ENCODE measurements around the gene ANKRD65. TPM values are rescaled to one million over a fixed set of nuclear protein-coding genes. Genes with fewer than 3 reads are reported as not detected.

ANKRD65 gene
- total and polyA plus RNA-seq, 2 experiments from 2014 or later = 0.32 to 0.60 TPM

DNA sequence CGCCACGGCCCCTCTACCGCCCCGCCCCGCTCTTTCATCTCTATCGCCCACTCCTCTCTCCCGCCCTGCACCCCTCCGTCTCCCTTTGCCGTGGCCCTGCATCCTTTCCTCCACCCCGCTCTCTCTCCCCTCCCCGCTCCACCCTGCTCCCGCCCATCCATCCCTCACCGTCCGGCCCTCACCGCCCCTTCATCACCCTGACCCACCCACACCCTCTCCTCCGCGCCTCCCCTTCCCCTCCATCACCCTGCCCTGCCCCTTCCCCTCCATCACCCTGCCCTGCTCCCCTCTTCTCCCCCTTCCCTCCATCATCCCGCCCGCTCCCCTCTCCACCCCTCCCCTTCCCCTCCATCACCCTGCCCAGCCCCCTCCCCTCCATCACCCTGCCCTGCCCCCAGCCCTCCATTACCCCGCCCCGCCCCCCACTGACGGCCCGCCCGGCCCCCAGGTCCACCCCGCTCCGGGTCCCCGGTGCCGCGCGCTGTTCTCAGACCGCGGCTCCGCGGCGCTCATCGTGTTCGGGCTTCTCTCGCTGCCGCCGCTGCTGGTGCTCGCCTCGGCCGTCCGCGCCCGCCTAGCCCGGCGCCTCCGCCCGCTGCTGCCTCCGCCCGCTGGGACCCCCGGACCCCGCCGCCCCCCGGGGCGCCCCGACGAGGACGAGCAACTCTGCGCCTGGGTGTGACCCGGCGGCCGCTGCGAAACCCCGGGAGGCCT, 6.2 kb upstream of the ANKRD65 start:
- TF ChIP-seq, protein P1, sequence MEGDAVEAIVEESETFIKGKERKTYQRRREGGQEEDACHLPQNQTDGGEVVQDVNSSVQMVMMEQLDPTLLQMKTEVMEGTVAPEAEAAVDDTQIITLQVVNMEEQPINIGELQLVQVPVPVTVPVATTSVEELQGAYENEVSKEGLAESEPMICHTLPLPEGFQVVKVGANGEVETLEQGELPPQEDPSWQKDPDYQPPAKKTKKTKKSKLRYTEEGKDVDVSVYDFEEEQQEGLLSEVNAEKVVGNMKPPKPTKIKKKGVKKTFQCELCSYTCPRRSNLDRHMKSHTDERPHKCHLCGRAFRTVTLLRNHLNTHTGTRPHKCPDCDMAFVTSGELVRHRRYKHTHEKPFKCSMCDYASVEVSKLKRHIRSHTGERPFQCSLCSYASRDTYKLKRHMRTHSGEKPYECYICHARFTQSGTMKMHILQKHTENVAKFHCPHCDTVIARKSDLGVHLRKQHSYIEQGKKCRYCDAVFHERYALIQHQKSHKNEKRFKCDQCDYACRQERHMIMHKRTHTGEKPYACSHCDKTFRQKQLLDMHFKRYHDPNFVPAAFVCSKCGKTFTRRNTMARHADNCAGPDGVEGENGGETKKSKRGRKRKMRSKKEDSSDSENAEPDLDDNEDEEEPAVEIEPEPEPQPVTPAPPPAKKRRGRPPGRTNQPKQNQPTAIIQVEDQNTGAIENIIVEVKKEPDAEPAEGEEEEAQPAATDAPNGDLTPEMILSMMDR (IDR thresholded peaks at IDR 0.05; ENCODE audit: low read depth, low read length) = no peak
- Histone ChIP-seq H3K27me3 (no peaks in the 10 kb centered on the region), H3K4me1 (ENCODE audit: low read depth) (peaks cover 20% of the 10 kb centered on the region), H3K9me3 (ENCODE audit: low read depth) (no peaks in the 10 kb centered on the region), H3K27ac (no peak overlapping the region), H3K4me3 (peak overlapping the region; percentile 56), H3K36me3 (no peaks in the 10 kb centered on the region)
- peak in 1 of 2 donors; percentile 54 for DNase-seq (ENCODE audit: low read depth in 1 of 2, low spot score in 1 of 2)

DNA sequence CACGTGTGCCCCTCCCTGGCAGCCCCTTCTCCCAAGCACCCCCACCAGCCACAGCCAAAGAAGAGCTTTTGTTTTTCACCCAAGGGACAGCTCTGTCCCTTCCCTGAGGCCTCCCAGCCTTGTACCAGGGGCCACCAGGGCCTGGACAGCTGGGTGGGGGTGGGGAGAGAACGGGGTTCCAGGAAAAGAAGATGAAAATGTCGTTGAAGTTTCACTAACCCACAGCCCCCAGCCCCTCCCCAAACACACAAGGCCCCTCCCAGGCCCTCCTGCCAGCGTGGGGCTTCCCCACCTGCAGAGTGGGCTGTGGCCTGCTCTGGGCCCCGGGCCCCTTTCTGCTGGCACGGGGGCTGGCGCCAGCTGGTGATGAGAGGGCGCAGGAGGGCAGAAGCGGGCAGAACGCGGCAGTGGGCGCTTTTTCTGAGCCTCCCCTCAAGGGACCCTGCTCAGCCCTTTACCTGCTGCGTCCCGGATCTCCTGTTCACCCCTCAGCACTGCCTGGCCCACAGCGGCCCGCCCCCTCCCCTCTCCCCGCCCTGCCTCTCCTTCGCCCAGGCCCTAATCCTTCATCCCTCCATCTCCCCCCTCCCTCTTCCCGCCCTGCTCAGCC, 5.5 kb upstream of the ANKRD65 start:
- no peak overlapping the region for H3K27ac ChIP-seq
- H3K4me1 ChIP-seq (ENCODE audit: low read depth) = peaks cover 13% of the 10 kb centered on the region
- TF ChIP-seq, protein P1 (IDR thresholded peaks at IDR 0.05; ENCODE audit: low read depth, low read length) = no peak
- H3K4me3 ChIP-seq = no peak overlapping the region
- DNase-seq (ENCODE audit: low read depth in 1 of 2, low spot score in 1 of 2) = peak in 1 of 2 donors; percentile 38
- H3K9me3 ChIP-seq (ENCODE audit: low read depth) = no peaks in the 10 kb centered on the region
- no peaks in the 10 kb centered on the region for H3K27me3 ChIP-seq
- H3K36me3 ChIP-seq = no peaks in the 10 kb centered on the region

DNA sequence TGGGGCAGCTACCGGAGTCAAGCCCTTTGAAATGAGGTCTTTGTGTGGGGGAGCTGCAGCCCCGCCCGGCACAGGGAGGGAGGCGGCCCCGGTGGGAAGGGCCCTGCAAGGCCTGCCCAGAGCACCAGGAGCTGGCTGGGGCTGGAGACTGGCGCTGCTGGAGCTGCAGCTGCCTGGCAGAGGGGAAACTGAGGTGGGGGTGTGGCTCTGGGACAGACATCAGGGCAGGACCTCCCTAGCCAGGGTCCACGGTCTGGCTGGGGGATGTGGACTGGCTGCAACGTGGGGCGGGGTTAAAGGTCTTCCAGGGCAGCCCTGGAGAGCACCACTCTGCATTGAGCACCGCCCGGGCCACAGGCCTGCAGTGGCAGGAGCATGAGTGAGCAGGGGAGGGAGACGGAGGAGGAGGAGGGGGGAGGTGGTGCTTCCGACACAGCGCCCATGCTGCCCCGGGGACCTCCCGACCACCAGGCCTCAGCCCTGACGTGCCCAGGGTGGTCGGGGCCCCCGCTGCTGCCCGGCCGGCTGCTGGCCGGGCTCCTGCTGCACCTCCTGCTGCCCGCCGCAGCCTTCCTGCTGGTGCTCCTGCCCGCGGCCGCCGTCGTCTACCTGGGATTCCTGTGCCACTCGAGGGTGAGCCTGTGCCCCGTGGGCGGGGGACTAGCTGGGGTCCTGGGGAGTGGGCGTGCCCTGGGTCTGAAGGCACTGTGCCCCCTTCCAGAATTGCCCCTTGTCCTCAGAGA, 4.8 kb upstream of the ANKRD65 start:
- DNase-seq (ENCODE audit: low read depth in 1 of 2, low spot score in 1 of 2) = no peak
- Histone ChIP-seq H3K4me3 (no peak overlapping the region), H3K4me1 (ENCODE audit: low read depth) (peaks cover 7% of the 10 kb centered on the region), H3K9me3 (ENCODE audit: low read depth) (no peaks in the 10 kb centered on the region), H3K36me3 (no peaks in the 10 kb centered on the region), H3K27ac (no peak overlapping the region), H3K27me3 (no peaks in the 10 kb centered on the region)
- TF ChIP-seq, protein P1 (IDR thresholded peaks at IDR 0.05; ENCODE audit: low read depth, low read length) = no peak

DNA sequence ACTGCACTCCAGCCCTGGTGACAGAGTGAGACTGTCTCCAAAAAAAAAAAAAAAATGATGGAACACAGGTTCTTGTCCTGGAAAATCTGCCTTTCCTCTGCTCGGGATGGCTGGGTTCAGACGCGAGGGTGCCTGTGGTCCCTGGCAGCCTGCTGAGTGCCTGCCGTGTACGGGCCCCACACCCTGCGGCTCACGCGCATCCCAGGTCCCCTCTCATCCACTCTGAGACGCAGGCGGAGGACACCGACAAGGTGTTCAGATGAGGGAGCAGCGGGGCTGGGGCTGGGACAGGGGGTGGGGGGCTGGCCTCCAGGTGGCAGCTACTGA, 4.3 kb upstream of the ANKRD65 start:
- TF ChIP-seq, protein P1 (IDR thresholded peaks at IDR 0.05; ENCODE audit: low read depth, low read length) = no peak
- Histone ChIP-seq H3K9me3 (ENCODE audit: low read depth) (no peaks in the 10 kb centered on the region), H3K27ac (no peak overlapping the region), H3K36me3 (no peaks in the 10 kb centered on the region), H3K27me3 (no peaks in the 10 kb centered on the region), H3K4me1 (ENCODE audit: low read depth) (peaks cover 3% of the 10 kb centered on the region), H3K4me3 (no peak overlapping the region)
- no peak for DNase-seq (ENCODE audit: low read depth in 1 of 2, low spot score in 1 of 2)

DNA sequence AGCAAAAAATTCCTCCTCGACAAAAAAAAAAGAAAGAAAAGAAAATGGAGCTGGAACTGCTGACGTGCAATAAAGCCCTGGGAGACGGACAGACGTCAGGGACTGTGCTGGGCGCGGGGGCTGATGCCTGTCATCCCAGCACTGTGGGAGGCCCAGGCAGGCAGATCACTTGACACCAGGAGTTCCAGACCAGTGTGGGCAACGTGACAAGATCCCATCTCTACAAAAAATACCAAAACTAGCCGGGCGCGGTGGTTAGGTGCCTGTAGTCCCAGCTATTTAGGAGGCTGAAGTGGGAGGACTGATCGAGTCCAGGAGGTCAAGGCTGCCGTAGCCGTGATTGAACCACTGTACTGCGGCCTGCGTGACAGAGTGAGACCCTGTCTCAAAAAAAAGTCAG, 3.6 kb upstream of the ANKRD65 start:
- Histone ChIP-seq H3K36me3 (no peaks in the 10 kb centered on the region), H3K4me3 (no peak overlapping the region), H3K9me3 (ENCODE audit: low read depth) (no peaks in the 10 kb centered on the region), H3K27ac (no peak overlapping the region), H3K27me3 (no peaks in the 10 kb centered on the region), H3K4me1 (ENCODE audit: low read depth) (no peaks in the 10 kb centered on the region)
- TF ChIP-seq, protein P1 (IDR thresholded peaks at IDR 0.05; ENCODE audit: low read depth, low read length) = no peak
- no peak for DNase-seq (ENCODE audit: low read depth in 1 of 2, low spot score in 1 of 2)
